ENCODE measurements around the gene SPRED1.

- TF ChIP-seq, protein P1, sequence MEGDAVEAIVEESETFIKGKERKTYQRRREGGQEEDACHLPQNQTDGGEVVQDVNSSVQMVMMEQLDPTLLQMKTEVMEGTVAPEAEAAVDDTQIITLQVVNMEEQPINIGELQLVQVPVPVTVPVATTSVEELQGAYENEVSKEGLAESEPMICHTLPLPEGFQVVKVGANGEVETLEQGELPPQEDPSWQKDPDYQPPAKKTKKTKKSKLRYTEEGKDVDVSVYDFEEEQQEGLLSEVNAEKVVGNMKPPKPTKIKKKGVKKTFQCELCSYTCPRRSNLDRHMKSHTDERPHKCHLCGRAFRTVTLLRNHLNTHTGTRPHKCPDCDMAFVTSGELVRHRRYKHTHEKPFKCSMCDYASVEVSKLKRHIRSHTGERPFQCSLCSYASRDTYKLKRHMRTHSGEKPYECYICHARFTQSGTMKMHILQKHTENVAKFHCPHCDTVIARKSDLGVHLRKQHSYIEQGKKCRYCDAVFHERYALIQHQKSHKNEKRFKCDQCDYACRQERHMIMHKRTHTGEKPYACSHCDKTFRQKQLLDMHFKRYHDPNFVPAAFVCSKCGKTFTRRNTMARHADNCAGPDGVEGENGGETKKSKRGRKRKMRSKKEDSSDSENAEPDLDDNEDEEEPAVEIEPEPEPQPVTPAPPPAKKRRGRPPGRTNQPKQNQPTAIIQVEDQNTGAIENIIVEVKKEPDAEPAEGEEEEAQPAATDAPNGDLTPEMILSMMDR (IDR thresholded peaks at IDR 0.05), result peak in 5 of 7 experiments; percentile 55 to 82 (median 71)
- TF ChIP-seq POLR2AphosphoS5 (IDR thresholded peaks at IDR 0.05), result no peak
- no peak for TF ChIP-seq POLR2A (IDR thresholded peaks at IDR 0.05)
These were observed 137.4 kb downstream of the SPRED1 start for GRCh38 chr15:38389924-38390542.
